GM12872 (cell line): ENCODE results near the gene ADRA2B.

ENCODE experiments used
- TF ChIP-seq, protein P1 (sequence below): IDR thresholded peaks from 3 replicates; pipeline ENCODE4 v1.5.1; 2011; ENCODE audit warnings: low read depth, mild to moderate bottlenecking, low read length, moderate library complexity; ENCODE audit not compliant: insufficient read depth

The ADRA2B gene

DNA sequence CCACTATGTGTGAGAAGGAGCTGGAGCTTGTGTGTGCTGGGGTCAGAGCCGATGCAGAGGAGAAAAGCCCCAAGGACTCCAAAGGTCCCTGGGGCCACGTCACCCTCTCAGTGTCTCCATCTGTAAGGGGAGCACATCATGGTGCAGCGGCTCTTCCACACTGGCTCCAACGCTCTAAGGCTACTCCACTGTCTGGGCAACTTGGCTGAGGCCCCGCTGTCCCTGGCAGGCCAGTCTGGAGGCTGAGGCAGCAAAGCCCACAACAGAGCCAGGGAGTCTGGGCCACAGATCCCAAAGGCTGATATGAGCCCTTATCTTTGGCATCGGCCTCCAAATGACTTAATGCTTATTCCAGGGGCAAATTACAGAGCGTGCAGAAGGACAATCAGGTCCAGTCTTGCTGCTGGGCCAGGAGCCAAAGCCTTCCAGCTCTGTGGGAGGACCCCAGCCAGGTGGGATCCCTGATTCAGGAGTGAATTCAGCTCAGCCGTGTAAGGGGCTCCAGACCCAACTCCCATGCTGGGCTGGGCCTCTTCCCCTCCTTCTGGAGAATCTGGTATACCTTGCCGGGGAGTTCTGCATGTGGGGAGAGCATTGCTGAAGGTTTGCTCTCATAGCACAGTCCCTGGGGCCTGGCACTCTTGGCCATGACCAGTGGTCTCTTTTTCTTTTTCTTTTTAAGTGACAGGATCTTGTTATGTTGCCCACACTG, 30.7 kb upstream of the ADRA2B start:
- TF ChIP-seq, protein P1, sequence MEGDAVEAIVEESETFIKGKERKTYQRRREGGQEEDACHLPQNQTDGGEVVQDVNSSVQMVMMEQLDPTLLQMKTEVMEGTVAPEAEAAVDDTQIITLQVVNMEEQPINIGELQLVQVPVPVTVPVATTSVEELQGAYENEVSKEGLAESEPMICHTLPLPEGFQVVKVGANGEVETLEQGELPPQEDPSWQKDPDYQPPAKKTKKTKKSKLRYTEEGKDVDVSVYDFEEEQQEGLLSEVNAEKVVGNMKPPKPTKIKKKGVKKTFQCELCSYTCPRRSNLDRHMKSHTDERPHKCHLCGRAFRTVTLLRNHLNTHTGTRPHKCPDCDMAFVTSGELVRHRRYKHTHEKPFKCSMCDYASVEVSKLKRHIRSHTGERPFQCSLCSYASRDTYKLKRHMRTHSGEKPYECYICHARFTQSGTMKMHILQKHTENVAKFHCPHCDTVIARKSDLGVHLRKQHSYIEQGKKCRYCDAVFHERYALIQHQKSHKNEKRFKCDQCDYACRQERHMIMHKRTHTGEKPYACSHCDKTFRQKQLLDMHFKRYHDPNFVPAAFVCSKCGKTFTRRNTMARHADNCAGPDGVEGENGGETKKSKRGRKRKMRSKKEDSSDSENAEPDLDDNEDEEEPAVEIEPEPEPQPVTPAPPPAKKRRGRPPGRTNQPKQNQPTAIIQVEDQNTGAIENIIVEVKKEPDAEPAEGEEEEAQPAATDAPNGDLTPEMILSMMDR, result no peak

DNA sequence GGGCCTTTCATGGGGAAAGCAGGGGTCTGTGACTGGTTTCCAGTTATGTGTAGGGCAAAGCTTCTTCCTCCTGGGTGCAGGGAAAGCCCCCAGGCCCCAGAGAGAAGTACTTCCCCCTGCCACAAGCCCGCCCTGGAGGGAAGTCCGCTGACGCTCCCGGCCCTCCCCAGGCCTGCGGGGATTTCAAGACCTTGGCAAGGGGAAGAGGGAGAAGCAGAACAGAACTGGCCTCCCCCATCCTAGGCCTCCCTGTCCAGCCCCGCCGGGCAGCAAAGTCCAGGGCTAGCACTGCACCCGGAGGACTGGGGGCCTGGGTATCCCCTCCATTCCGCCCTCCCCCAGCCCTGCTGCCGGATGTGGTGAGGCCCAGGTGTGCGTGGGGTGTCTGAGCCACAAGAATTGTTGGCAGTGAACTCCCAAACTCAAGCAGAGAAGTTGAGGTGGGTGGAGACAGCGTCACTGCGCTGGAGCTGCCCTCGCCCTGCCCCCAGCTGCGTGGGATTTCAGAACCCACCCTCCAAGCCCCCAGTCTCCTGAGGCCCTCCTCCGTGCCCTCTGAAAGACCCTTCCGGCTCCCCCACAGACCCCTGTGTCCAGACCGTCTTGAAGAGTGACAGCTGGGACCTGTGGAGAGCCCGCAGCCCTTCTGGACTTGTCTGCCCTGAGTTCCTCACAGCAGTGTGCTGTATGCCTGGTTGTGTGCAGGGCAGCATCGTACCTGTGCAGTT, 29.9 kb upstream of the ADRA2B start:
- TF ChIP-seq, protein P1, result no peak

DNA sequence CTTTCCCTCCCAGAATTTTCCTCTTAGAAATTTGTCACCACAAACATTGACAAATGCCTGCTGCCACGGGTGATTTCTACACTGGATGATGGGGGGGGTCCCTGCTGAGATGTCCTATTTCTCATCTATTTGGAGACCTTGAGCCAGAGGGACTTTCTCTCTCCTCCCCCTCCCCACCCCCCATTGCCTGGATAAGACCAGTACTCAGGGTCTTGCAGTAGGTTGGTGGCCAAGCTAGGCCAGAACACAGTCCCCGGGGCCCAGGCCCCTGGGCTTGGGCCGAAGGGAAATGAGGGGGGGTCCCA, 29.4 kb upstream of the ADRA2B start:
- TF ChIP-seq, protein P1, result no peak

DNA sequence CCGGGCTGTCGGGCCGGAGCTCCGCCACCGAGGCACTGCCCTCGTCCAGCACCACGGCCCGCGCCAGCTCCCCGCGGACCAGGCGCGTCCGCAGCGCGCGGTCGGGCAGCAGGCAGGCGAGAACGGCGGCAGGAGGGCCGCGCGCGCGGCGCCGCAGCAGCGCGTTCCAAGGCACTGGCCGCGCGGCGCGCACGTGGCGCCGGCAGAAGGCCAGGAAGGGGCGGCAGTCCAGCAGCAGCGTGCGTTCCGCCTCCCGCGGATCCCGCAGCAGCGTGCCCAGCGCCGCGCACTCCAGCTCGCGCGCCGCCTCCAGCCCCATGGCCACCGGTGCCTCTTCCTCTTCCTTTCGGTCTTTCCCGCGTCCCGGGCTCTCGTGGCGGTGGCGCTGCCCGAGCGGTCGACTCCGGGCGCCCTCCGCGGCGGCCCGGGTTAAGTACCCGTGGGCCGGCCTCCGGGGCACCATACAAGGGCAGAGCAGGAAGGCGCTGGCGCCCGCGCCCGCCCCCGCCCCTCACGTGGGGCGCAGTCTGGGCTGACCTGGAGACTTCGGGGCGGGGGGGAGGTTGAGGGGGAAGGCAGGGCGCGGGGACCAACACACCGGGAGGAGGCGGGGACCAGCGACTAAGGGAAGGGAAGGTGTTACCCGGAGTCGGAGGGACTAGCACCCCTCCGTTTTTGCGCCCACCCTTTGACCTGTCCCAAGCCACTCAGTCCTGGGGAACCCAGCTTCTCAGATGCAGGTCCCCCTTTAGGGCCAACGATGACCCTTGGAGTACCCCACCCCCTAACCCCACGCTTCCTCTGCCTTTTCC, 28.9 kb upstream of the ADRA2B start, which contains the start of gene DUSP2:
Gene DUSP2 (minus strand): TSS at position 405 of the 812 bp plus-strand sequence. CDS start 86 bp downstream, at position 319.
- TF ChIP-seq, protein P1, result no peak

DNA sequence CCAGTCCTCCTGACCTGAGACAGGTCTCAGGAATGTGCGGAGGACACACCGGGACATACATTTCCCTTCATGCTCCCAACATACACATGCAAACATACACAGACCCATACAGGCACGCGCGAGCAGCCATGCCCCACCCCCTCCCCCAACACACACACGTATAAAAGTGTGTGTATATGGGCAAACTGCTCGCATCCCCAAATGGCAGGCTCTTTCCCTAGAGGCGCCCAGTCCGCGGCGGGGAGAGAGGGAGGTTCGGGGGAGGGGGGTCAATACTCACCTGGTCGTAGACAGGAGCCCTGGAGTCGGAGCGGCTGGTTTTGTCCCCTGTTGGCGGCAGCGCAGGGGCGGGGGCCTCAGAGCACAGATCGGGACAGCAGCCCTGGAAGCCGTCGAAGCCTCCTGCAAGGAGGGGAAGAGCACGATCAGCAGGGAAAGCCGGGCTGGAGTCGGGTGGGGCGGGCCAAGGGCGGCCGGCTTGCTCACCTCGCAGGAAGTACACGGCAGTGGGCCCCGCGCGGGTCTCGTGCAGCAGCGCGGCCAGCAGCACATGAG, 28.2 kb upstream of the ADRA2B start:
- TF ChIP-seq, protein P1, result no peak

DNA sequence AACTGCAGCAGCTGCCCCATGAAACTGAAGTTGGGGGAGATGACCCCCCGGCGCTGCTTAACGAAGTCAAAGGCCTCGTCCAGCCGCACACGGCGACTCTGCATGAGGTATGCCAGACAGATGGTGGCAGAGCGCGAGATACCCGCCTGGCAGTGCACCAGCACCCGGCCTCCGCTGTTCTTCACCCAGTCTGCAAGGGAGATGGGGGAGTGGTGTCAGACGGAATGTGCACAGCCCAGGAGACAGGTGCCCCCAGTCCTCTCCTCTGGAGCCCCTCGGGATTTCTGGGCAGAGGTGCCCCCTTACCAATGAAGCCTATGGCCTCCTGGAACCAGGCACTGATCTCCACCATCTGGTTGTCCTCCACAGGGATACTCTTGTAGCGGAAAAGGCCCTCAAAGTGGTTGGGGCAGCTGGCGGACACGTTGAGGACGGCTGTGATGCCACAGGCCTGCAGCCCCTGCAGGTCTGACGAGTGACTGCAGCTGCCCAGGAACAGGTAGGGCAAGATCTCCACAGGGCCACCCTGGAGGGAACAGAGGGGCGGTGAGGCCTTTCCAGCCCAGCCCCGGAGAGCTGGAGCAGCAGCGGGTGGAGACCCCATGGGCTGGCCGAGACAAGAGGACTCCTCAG, 27.6 kb upstream of the ADRA2B start:
- TF ChIP-seq, protein P1, result peak; percentile 58; the same call in 2 of the 3 replicates
